Heart left ventricle (tissue), 13 donors: ENCODE results near the gene MCTP1.

ENCODE experiments used
- POLR2A ChIP-seq, 2 donors: fragments of 450-650 bp; IDR thresholded peaks; one replicate each; pipeline ENCODE4 v1.6.1; 2017; ENCODE audit warnings: antibody characterized with exemption in 2 of 2, mild to moderate bottlenecking in 2 of 2, moderate library complexity in 2 of 2
- TF ChIP-seq, protein P1 (sequence below), 12 donors: fragments of 200-600 bp; sonication (generic) in 4 of 12; IDR thresholded peaks; one replicate each; pipeline versions ENCODE4 v1.5.0 to v1.8.0; 2018 to 2022; ENCODE audit warnings: antibody characterized with exemption in 12 of 12, mild to moderate bottlenecking in 5 of 12
- donor health status: ischemic (EF 13 %, LVEDD 7.1; RV severe dilation, severe dysfunction).
- donor health status: DM: no; HTN: yes; CAD: no.
- donor health status: DM: no; HTN: no; CAD: no.
- donor health status: ischemic (EF 25% LVEDD 6.9; RV normal size, moderate dysfunction).
- donor health status: ischemic (EF 25% LVEDD 5.7; RV mildly dilated, moderate dysfunction).
- donor health status: ischemic (EF 35%, LVEDD 5.7; RV mildly dilated, moderate dysfunction).
- donor health status: nonischemic (EF 11% LVEDD 7.7; RV severe dilation, severe dysfunction).
- donor health status: DM: yes; HTN: yes; CAD: no.
- donor health status: PGD.
- donor health status: ischemic (EF 29% LVEDD 5.4; RV normal size, mild dysfunction).
- donor health status: nonischemic (EF 23%, LVEDD 6.1; RV moderate dilation, normal function).

DNA sequence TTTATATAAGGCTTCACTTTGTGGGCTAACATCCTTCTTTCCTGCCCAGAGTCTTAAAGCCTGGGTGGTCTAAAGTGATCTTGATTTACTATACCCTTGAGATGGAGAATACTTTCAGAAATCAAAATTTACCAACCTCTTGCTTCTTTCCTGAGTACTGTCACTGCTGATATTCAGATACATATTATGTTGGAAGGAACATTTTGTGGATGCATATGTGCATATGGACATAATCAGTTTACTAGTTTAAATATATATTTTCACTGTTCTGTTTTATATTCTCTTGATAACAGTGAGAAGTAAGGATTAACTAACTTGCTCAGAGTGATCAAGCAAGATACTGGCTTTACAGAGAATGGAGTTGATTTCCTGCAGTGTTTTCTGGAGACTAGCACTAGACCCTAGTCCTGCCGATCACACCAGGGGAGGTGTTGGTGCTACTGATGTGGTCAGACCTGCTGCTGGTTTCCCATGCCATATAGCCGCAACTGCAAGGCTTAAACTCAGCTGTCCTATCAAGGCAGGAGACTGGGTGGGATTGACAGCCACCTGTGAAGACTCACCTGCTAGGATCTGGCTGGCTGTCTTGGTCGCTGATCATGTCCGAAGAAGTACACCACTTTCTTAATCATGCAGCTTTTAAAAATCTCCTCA, 608.8 kb downstream of the MCTP1 start:
- TF ChIP-seq, protein P1, sequence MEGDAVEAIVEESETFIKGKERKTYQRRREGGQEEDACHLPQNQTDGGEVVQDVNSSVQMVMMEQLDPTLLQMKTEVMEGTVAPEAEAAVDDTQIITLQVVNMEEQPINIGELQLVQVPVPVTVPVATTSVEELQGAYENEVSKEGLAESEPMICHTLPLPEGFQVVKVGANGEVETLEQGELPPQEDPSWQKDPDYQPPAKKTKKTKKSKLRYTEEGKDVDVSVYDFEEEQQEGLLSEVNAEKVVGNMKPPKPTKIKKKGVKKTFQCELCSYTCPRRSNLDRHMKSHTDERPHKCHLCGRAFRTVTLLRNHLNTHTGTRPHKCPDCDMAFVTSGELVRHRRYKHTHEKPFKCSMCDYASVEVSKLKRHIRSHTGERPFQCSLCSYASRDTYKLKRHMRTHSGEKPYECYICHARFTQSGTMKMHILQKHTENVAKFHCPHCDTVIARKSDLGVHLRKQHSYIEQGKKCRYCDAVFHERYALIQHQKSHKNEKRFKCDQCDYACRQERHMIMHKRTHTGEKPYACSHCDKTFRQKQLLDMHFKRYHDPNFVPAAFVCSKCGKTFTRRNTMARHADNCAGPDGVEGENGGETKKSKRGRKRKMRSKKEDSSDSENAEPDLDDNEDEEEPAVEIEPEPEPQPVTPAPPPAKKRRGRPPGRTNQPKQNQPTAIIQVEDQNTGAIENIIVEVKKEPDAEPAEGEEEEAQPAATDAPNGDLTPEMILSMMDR (IDR thresholded peaks at IDR 0.05) = no peak
- TF ChIP-seq POLR2A (IDR thresholded peaks at IDR 0.05) = no peak
